ENCODE data around the gene PDS5A. TPM values are rescaled to one million over a fixed set of nuclear protein-coding genes. Genes with fewer than 3 reads are reported as not detected.

PDS5A gene
- total and polyA plus RNA-seq, 4 donors = 21.2 to 121 (median 42.3) TPM

GRCh38 chr4:39942507-39942906, 35.2 kb downstream of the PDS5A start:
- Histone ChIP-seq H3K4me3 (no peak overlapping the region), H3K4me1 (ENCODE audit: control insufficient read depth in 5 of 5, insufficient read depth in 5 of 5, low read length in 5 of 5) (peaks cover 0 to 3% (median 0%) of the 10 kb centered on the region in 5 donors), H3K9me3 (ENCODE audit: control insufficient read depth in 4 of 4, insufficient read depth in 3 of 4, low read length in 3 of 4) (no peaks in the 10 kb centered on the region), H3K9ac (ENCODE audit: insufficient read depth in 1 of 2, low read length in 2 of 2) (no peak overlapping the region), H3K27me3 (ENCODE audit: control insufficient read depth in 3 of 3, insufficient read depth in 3 of 3, low read length in 2 of 3) (no peaks in the 10 kb centered on the region), H3K27ac (ENCODE audit: low read depth in 1 of 2, low read length in 1 of 2) (no peak overlapping the region), H3K36me3 (ENCODE audit: control insufficient read depth in 4 of 4, insufficient read depth in 4 of 4, low read length in 4 of 4) (peaks cover 0 to 6% (median 0%) of the 10 kb centered on the region in 4 donors)
- no peak for TF ChIP-seq CTCF (IDR thresholded peaks at IDR 0.05; ENCODE audit: control extremely low read depth, extremely low read depth)
- DNase-seq (no peak), ATAC-seq (ENCODE audit: insufficient read depth, low FRiP score) (no peak)
- WGBS, 2 donors = 80 to 88% methylated on average over 9 of the region's 9 CpGs

GRCh38 chr4:39941682-39942217, 36.0 kb downstream of the PDS5A start:
- Histone ChIP-seq H3K36me3 (ENCODE audit: control insufficient read depth in 4 of 4, insufficient read depth in 4 of 4, low read length in 4 of 4) (peaks cover 0 to 8% (median under 1%) of the 10 kb centered on the region in 4 donors), H3K4me1 (ENCODE audit: control insufficient read depth in 5 of 5, insufficient read depth in 5 of 5, low read length in 5 of 5) (no peaks in the 10 kb centered on the region), H3K4me3 (no peak overlapping the region), H3K9me3 (ENCODE audit: control insufficient read depth in 4 of 4, insufficient read depth in 3 of 4, low read length in 3 of 4) (no peaks in the 10 kb centered on the region), H3K27me3 (ENCODE audit: control insufficient read depth in 3 of 3, insufficient read depth in 3 of 3, low read length in 2 of 3) (no peaks in the 10 kb centered on the region), H3K27ac (ENCODE audit: low read depth in 1 of 2, low read length in 1 of 2) (no peak overlapping the region), H3K9ac (ENCODE audit: insufficient read depth in 1 of 2, low read length in 2 of 2) (no peak overlapping the region)
- TF ChIP-seq CTCF (IDR thresholded peaks at IDR 0.05; ENCODE audit: control extremely low read depth, extremely low read depth) = no peak
- DNase-seq = no peak
- no peak for ATAC-seq (ENCODE audit: insufficient read depth, low FRiP score)
- 84 to 85% methylated on average over 2 of the region's 2 CpGs for WGBS, 2 donors

- H3K27ac ChIP-seq (ENCODE audit: low read depth in 1 of 2, low read length in 1 of 2) = no peak overlapping the region
- no peaks in the 10 kb centered on the region for H3K27me3 ChIP-seq (ENCODE audit: control insufficient read depth in 3 of 3, insufficient read depth in 3 of 3, low read length in 2 of 3)
- no peak overlapping the region for H3K4me3 ChIP-seq
- peaks cover 0 to 7% (median 2%) of the 10 kb centered on the region in 4 donors for H3K36me3 ChIP-seq (ENCODE audit: control insufficient read depth in 4 of 4, insufficient read depth in 4 of 4, low read length in 4 of 4)
- H3K9me3 ChIP-seq (ENCODE audit: control insufficient read depth in 4 of 4, insufficient read depth in 3 of 4, low read length in 3 of 4) = no peaks in the 10 kb centered on the region
- H3K9ac ChIP-seq (ENCODE audit: insufficient read depth in 1 of 2, low read length in 2 of 2) = no peak overlapping the region
- ATAC-seq (ENCODE audit: insufficient read depth, low FRiP score) (no peak), DNase-seq (no peak)
- H3K4me1 ChIP-seq (ENCODE audit: control insufficient read depth in 5 of 5, insufficient read depth in 5 of 5, low read length in 5 of 5) = peaks cover 4 to 14% (median 6%) of the 10 kb centered on the region in 5 donors
- no peak for TF ChIP-seq CTCF (IDR thresholded peaks at IDR 0.05; ENCODE audit: control extremely low read depth, extremely low read depth)
- WGBS, 2 donors = 91 to 94% methylated on average over 2 of the region's 2 CpGs
Measured at GRCh38 chr4:39937683-39938268, 39.9 kb downstream of the PDS5A start.
